GM18499 (cell line): ENCODE measurements around the gene USPL1.
A peak's percentile ranks its signal among the peaks of the same experiment; 100 is the strongest.

Source experiments
- ATAC-seq: cut with Tn5 transposase; IDR thresholded peaks from one replicate; pipeline ENCODE4 v1.9.1; 2021; ENCODE audit warnings: moderate number of reproducible peaks; ENCODE audit not compliant: insufficient read depth, unreplicated experiment

Gene USPL1

DNA sequence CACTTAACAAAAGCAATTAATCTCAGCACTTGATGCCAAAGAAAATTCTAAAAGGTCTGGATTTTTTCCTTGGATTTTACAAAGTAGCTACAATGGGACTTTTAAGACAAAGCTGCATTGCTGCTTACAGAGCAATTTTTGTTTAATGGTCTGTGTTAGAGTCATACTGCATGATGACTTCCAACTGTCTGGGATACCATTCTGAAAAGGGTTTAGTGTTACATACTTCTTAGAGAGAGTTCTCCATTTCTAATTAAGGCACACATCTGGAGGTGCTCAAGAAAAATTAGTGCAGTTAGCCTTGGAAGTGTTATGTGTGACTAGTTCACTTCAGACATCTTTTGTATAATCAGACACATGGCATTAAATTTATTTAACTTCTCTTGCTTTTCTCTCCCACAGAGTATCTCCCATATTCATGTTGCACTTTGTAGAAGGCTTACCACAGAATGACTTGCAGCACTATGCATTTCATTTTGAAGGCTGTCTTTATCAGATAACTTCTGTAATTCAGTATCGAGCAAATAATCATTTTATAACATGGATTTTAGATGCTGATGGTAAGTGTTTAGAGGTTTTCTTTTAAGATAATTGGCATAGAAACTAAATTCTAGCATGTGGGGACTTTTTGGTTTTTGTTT lies 35.1 kb downstream of the USPL1 start:
- ATAC-seq, result no peak

DNA sequence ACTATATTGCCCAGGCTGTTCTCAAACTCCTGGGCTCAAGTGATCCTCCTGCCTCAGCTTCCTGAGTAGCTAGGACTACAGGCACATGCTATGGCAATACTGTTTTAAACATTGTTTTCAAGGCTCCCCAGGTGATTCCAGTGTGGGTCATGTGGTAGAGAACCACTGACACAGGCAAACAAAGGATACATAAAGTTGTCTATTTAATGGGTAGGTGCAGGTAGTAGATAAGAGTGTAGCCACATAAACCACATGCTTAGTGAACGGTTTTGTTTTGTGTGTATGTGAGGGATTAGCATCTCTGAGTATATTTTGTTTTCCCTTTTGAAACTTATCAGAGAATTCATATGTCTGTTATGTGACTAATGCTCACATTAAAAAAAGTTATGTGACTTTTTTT lies 36.7 kb downstream of the USPL1 start:
- no peak for ATAC-seq

DNA sequence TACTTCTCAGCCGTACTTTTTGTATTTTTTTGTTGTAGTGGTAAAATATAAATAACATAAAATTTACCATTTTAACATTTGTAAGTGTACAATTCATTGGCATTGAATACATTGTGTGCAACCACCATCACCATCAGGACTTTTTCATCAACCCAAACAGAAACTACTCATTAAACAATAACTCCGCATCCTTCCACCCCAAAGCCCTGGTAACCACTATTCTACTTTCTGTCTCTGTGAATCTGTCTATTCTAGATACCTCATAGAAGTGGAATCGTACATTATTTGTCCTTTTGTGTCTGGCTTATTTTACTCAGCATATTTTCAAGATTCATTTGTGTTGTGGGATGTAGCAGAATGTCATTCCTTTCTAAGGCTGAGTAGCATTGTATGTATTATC lies 38.5 kb downstream of the USPL1 start:
- ATAC-seq, result no peak

DNA sequence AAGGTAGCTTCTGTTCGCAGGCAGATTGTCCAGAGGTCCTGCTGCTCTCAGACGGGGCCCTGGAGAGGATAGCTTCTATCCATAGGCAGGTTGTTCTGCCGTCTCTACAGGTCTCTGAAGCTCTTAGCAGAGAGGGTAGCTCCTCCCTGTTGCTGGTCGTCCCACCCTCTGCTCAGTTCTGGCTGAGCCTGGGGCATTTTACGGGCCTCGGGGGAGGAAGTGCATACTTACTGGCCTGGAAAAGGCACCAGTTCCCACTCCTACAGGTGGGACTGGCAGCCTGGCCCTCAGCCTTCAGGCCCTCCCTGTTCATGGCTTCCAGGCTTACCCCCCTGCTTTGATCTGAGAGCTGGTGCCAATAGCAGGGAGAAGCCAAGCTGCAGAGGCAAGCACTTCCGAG lies 42.3 kb downstream of the USPL1 start:
- no peak for ATAC-seq

DNA sequence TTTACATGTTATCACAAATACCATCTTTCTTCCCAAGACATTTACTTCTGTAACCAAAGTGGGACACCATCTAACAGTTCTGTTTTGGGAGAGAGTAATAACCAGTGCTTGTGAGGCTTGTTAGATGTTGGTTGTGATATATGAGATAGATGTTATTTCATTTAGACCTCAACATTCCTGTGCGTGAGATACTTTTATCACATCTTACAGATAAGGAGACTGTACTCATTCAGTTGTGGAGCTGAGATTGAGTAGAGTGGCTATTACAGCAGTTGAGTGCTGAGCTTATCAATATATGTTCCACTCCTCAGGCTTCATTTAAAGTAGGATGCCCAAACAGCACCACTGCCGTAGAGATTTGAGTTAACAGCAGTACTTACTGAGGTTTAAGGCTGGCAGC lies 43.1 kb downstream of the USPL1 start:
- no peak for ATAC-seq

DNA sequence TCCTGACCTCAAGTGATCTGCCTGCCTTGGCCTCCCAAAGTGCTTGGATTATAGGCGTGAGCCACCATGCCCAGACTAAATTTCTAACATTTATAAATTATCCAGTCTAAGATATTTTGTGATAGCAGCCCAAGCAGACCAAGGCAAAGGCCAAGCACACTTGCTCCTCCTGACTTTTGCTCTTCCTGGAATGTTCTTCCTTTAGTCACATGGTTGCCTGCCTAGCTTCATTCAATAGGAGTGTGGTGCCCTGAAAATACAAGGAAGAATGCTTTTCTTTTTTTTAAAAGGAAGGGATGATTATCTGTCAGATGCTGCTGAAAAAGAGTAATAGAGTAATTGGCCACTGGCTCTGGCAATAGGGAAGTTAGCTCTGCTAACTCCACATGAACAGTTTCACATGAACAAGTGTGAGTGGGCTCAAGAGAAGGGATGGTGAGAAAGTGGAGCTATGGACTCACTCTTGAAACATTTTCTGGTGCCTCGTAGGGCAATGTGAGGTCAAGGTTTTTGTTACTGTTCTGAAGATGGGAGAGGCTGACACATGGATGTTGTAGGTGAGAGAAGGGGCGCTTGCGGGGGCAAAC lies 47.1 kb downstream of the USPL1 start:
- no peak for ATAC-seq

DNA sequence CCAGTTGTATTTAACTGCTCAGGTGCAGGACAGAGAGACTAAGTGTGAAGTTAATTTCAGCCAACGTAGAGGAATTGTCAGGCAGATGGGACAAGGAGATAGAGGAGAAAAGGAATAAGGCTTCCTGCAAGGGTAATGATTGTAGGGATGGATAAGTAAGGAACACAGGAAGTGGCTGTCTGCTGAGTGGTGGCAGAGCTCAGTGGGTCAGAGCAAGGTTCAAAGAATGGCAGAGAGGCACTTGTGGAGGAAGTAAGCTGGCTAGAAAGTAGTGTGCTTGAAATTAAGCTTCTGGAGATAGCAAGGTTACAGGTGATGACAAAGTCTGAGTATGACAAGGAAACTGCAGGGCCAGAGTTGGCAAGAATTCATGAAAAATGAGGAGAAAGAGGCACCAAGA lies 47.9 kb downstream of the USPL1 start:
- no peak for ATAC-seq

DNA sequence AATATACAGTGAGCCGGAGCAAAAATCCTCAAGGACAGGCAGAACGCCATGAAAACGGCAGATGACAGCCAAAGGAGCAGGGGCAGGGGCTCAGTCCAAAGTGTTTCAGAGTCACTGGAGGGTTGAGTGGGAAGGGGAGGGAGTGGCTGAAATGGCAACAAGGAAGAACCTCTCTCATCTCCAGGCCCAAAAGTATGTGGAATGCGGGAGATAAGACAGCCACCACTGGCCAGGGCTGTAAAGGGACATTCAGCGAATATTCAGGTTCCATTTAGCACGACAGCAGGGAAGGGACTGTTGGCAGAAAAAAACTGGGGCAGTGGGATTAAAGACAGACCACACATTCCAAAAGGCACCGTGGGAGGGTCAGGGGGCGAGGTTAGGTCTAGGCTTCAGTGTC lies 48.4 kb downstream of the USPL1 start:
- ATAC-seq, result no peak

DNA sequence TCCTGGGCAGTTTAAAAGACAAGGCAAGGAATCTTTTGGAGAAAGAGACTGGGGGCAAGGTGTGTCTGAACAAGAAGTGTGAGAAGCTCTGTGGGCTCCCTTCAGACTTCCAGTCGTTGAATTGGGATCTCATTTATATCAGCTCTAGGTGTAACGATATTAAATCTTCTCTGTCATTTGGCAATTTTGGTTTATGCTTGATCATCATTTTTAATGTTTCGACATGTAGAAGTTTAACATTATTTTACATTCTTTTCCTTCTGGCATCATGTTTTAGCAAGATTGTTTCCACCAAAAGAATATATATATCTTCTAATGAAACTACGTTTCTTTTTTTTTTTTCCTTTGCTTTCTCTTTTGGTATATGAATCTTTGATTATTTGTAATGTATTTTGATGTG lies 49.3 kb downstream of the USPL1 start:
- no peak for ATAC-seq

DNA sequence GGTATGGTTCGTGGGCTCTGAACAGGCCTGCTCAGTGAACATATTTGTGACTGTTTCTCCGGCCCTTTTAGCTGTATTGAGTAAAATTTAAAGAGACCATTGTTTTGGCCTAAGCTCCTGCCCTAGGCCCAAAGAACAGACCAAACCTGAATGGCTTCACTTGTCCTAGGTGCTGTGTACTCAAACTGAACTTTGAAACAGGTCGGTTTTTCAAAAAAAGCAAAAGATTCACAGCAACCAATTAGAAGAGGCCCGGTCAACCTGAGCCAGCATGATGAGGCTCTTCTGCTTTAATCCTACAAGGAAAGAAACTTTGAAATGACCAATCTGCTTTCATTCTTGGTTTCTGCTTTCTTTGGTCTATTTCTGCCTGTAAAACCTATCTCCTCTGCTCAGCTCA lies 50.6 kb downstream of the USPL1 start:
- ATAC-seq, result no peak

DNA sequence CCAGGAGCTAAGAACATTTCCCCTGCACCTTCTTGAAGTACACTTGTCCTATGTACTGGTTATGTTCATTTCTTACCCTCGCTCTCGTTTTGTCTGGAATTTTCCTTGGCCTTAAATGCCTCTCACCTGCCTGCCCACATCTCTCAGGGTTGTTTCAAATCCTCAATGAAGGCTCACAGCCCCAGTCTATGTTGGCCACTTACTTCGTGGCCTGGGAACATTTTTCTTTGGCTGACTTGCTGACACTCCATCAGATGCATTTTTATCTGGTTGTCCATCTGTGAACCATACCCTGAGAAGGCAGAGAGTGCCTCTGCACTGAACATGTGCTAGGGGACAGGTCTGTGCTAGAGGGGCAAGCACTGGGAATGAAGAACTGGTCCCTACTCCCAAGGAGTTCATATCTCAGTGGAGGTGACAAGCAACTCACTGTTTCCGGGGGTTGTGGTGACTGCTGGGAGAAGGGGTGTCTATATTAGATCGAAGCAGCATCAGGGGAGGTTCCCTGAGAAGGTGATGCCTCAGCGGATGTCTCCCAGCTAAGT lies 53.6 kb downstream of the USPL1 start:
- ATAC-seq, result no peak

DNA sequence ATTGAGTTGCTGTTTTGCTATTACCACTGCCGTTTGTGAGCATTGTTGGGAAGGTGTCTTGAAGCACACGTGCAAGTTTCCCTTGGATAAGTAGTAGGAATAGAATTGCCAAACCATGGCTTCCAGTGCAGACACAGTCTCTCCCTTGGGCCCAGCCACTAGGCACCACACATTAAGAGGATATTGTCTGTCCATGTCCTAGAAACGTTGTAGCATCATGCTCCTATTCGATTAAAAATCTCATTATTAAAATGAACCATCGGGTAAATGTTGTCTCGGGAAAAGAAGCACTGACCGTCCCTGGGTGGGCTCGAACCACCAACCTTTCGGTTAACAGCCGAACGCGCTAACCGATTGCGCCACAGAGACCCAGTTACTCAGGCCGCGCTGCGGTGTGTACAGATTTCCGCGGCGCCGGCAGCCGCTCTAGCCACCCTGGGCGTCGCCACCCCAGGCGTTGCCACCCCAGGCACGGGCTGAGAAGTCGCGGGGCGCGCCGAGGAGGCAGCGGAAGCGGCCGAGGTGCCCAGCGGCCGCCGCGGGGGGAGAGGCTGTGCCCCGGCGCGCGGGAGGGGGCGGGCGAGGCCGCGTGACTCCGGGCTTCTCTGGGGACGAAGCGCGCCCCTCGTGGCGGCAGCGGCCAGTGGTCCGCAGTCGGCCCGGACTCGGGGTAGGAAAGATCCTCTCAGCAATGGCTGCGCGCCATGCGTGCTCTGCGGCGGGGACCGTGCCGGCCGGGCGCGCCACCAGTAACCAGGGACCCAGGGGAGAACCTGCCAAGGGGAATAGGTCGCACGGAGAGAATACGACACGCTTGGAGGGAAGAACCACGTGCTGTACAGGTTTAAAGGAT lies 56.2 kb downstream of the USPL1 start:
- ATAC-seq, result peak; percentile 76

DNA sequence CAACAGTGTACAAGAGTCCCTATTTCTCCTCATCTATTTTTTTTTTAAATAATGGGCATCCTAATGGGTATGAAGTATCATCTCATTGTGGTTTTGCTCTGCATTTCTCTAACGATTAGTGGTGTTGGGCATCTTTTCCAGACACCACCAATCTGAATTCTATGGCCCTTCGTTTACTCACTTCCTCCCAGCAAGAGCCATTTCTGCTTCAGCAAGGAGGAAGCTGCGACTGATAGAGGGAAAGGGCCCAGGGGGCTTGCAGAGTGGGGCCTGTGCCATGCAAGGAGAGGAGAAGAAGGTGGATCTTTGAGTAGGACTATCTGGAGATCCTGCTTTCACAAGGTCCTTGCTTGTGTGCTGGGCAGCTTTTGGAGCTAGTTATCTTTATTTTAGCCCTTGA lies 58.0 kb downstream of the USPL1 start:
- ATAC-seq, result no peak

DNA sequence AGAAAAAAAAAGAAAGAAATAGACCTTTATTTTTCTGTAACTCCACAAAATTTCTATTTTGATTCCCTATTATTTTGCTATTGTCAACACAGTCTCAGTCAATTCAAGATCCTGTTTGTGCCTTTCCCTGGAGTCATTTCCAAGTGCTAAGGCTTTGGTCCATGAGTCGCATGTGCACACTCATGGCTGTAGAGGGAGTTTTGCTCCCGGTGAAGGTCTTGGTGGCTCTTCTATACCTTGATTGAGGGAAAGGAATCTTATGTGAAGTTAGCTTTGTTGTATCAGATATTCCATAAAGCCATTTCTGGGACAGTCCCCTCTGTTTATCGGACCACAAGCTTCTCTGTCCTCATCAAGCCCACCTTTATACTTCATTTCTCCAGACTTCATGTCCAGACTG lies 59.0 kb downstream of the USPL1 start:
- no peak for ATAC-seq

DNA sequence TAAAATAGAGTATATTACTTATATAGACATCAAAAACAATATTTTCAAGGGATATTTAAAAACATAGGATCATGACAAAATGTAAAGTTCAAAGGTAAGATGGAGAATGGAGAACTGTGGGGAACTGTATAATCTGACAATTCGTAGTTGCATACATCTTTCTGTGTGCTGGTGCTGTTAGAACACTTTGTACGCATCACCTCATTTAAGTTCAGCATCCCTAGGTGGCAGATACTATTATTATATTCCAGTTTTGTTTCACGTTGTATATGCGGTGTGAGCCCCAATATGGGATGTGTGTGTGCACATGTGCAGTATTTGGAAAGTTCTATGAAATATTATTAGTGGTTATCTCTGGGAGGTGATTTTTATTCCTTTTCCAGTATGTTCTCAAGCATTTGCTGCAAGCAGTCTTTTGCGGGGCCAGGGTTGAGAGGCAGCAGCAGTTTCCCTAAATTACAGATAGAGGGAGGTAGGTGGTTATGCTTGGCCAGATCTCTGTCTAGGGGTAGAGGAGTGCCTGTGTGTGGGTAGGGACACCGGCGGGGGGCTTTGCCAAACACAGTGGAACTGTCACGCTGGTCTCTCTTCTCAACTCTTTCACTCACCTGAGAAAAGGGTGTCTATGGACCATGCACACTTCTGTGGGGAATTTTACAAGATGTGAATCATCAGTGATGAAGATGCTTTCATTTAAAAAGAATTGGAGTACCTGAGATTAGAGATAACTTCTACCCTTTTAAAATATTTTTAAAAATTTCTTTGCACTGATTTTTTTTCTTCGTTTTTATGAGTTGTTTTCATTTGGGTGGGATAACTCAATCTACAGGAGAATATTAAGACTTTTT lies 62.0 kb downstream of the USPL1 start:
- no peak for ATAC-seq

DNA sequence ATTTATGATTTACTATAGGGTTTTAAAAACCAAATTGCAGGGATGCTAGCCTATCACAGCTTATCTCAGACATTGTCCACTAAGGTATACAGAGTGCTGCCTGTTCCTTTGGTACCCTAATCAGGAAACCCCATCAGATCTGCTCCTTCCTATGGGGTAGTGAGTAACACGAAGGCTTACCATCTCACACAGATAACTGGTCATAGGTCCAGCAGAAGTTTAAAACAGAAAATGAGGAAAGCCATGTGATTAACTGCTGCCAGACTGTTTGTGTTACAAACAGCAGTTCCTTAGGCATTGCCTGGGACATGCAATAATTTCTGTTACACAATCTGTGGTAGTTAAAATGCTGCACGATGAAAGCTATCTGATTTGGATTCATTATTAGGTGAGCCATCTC lies 64.1 kb downstream of the USPL1 start:
- ATAC-seq, result no peak

DNA sequence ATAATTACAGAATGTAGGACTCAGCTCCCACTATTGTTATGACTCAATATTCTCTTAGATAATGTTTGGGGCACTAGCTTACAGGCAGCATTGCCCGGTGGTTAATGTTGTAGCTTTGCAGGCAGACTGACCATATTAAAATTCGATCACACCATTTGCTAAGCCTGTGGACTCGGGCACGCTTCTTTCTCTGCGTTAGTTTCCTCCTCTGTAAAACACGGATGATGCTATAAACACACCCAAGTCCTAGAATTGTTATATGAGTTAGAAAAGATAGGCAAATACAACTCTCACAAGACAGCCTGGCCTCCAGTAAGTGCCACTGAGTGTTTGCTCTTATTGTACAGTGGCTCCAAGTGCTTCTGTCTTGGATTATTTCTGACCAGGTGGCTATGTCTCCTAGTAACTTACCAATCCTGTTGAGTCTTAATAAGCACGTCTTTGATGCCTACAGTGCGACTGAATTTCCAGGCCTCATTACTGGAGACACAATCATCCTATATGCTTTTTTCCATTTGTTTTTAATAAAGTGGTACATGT lies 67.7 kb downstream of the USPL1 start:
- no peak for ATAC-seq

DNA sequence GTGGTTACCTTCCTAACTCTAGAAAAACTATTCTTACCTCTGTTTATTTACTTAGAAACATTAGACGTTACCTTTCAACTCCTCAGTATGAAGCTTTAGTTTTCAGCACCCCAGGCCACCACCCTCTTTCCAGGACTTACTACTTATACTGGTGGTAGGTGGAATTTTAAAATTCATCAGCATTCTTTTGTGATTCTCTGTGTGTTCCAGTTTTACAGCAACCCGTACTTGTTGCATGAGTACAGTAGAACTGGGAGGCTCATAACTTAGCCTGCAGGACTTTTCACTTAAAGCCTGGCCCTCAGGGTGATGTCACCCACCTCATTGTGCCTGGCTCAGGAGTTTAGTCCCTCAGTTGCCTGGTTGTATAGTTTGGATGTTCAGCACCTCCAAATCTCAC lies 68.3 kb downstream of the USPL1 start:
- no peak for ATAC-seq

DNA sequence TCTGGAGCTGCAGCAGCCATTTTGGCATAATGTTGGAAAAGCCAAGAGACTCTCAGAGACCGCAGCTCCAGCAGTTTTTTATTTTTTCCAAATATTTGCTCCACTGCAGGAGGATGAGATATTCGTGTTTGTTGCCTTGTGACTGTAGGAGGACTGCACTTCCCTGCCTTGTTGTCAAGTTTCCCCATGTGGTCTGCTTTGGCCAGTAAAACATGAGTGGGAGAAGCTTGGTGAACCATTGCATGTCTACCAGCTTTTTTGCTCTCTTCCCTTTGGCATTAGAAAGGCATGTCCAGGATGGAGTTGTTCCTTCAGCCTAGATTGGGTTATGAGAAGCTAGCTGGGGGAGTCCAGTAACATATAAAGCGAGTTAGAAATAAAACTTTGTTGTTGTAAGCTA lies 69.9 kb downstream of the USPL1 start:
- ATAC-seq, result no peak

DNA sequence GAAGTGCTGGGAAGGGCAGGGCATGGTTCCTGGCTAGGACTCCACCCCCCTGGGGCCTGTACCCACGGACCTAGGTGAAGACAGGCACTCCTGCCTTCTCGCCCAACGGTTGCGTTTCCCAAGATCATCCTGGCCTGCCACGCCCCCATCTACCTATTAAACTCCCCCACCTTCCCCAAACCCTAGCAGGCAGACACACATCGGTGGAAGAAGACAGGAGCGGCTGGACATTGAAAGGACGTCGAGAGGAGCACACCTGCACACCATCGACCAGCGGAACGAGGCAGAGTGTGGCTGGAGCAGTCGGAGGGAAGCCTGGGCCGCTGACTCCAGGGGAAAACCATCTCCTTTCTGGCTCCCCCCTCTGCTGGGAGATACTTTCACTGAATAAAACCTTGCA lies 72.0 kb downstream of the USPL1 start:
- ATAC-seq, result no peak
